COLO668 (cell line): ENCODE results near the gene AMDHD2.
A peak's percentile ranks its signal among the peaks of the same experiment; 100 is the strongest.

Experiments
- DNase-seq: peaks from one replicate; lab custom pipeline; 2025; ENCODE audit not compliant: unreplicated experiment; lab: John Stamatoyannopoulos, UW

The AMDHD2 gene

GRCh38 chr16:2498531-2499253 is 21.5 kb upstream of the AMDHD2 start:
- DNase-seq: no peak

GRCh38 chr16:2499454-2499853 is 20.7 kb upstream of the AMDHD2 start:
- no peak for DNase-seq

DNA sequence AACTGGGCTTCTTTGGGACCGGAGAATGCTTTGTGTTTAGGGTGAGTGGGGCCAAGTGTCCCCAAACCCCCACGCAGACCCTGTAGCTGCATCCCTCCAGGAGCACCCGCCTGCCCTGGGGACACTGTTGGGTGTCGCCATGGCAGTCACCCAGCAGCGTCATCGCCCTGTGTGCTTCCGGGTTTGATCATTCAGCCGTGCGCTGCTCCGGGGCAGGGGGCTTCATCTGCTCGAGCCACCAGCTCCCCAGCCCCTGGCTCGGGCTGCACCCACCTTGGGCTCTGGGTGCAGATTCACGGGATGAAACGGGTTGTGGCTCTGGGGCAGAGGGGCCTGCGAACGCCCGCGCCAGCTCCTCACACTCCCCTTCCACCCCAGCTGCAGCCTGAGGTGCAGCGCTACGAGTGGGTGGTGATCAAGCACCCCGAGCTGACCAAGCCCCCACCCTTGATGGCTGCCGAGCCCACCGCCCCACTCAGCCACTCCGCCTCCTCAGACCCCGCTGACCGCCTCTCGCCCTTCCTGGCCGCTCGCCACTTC is 20.2 kb upstream of the AMDHD2 start:
- DNase-seq: no peak

GRCh38 chr16:2500430-2500917 is 19.7 kb upstream of the AMDHD2 start:
- no peak for DNase-seq

- peak; percentile 76 for DNase-seq
These were observed 19.0 kb upstream of the AMDHD2 start for GRCh38 chr16:2500918-2501750.

DNA sequence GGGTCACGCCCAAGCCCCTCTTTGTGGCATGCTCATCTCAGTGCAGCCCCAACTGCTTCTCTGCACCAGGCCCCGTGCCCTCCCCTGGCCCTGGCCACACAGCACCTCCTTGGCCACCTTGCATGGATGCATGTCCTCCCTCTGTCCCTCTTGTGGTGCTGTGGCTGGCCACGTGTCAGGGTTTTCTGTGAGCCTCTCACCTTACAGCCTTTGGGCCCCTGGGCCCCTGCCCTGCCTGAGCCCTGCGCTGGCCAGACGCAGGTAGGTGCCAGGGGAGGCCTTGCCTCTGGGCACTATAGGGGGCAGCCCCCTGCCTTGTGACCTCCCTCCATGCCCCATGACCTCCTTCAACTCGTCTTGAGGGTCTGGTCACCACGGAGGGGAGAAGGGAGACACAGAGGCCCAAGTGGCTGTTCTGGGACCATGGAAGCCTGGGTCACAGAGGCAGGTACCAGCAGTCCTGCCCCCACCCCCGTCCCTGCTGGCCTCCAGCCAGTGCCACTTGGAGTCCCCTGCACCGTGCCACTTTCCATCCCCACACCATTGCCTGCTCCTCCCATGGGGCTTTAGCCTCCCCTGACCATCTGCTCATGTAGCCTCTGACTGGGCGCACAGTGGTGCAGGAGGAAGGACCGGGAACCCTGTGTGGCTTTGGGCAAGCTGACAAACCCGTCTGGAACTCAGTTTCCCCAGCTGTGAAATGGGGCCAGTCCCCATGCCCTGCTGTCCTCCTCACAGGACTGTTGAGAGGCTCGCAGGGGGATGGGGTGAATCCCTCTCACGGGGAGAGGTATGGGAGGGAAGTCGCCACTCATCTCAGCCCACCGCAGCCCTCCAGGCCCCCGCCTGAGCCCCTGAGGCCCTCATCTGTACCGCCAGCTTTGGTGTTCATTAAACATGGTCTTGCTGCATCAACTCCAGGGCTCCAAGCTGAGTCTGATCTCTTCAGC is 17.9 kb upstream of the AMDHD2 start:
- no peak for DNase-seq

DNA sequence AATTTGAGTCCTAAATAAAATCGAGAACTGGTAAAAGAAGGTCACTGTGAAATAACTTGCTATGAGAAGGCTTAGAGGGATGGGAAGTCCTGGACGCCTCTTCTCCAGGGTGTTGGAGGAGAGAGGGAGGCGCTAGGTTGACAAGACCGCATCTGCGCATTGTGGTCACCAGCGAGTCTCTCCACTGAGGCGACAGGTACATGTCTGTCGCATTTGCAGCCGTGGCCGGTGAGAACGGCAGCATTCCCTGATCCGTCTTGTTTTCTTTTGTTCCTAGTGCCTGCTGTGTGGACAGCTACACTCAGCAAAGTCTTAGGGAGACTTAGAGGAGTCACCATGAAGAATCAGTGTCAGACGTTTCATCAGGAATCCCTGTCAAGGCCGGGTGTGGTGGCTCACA is 14.5 kb upstream of the AMDHD2 start:
- no peak for DNase-seq

DNA sequence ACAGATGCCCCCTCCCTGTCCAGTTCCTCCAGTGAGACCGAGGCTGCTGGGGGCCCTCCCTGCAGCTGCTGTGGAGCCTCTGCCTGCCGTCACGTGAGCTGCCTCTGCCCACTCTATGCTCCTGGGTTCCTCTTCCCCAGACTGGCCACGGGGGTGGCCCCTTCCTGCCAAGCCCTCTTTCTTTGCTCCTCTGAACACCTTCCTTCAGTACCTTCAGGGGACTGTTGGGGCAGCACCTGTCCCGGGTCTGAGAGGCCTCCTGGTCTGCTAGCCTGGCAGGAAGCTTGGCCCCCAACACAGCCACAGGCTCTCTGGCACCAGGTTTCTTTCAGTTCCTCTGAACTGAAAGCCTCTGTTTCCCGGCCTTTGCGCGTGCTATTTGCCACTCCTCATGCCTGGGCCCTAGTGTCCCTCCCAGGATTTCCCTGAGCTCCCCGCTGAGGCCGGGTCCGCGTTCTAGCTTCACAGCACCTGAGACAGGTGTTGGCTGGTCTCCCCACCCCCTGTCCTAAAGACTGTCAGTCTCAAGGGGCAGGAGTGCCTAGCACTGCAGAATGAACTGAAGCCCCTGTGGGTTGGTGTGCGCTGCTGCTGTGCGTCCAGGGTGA is 13.0 kb upstream of the AMDHD2 start:
- DNase-seq: no peak

- no peak for DNase-seq
These were observed 12.5 kb upstream of the AMDHD2 start for GRCh38 chr16:2507665-2508064.

DNA sequence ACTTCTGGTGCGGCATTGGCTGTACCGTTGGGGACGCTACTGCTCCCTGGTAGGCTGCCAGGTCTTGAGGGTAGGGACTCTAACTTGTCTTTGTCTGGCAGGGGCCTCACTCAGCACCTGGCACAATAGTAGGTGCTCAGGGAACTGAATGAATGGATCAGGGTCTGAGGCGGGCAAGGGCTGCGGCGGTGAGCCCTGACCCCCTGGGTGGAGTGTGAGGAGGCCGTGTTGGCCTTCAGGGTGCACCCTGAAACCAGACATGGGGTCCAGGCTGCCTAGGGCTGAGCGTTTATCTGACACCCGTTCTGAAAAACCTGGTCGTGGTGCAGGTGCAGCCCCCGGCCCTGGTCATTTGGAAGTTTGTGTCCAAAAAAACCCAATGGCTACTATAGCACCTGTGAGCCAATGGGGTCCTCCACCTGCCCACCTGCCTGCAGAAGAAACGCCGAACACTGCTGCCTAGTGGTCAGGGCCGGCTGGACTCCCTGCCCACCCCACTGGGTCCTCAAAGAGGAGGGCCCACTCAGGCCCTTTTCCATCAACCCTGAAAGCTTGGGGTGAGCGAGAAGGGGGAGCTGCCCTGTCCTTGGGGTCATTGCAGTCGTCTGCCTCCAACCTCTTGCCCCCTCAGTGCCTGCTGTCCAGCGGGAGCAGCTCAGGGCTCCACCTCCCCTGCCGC is 11.3 kb upstream of the AMDHD2 start:
- DNase-seq: no peak

DNA sequence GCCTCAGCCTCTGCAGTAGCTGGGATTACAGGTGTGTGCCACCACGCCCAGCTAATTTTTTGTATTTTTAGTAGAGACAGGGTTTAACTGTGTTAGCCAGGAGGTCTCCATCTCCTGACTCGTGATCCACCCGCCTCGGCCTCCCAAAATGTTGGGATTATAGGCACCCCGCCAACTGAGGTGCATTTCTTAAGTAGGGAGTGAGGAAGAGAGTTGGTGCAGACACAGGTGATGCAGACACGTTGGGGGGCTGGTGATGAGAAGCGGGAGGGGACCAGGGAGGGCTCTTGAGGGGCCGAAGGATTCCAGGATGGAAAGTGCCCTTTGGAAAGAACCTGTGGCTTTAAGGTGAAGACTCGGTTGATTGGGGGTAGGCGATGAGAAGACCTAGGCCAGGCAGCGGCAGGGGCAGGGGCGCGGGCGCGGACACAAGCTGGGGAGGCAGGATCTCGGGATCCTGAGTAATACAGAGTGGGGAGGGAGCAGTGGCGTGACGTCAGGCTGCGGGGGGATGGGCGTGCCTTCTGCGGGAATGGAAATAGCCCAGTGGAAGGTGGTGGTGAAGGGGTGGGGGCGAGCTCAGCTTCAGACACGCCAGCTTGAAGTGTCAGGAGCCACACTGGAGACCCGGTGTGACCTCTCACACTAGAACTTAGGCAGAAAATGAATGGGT is 8.9 kb upstream of the AMDHD2 start:
- DNase-seq: no peak

DNA sequence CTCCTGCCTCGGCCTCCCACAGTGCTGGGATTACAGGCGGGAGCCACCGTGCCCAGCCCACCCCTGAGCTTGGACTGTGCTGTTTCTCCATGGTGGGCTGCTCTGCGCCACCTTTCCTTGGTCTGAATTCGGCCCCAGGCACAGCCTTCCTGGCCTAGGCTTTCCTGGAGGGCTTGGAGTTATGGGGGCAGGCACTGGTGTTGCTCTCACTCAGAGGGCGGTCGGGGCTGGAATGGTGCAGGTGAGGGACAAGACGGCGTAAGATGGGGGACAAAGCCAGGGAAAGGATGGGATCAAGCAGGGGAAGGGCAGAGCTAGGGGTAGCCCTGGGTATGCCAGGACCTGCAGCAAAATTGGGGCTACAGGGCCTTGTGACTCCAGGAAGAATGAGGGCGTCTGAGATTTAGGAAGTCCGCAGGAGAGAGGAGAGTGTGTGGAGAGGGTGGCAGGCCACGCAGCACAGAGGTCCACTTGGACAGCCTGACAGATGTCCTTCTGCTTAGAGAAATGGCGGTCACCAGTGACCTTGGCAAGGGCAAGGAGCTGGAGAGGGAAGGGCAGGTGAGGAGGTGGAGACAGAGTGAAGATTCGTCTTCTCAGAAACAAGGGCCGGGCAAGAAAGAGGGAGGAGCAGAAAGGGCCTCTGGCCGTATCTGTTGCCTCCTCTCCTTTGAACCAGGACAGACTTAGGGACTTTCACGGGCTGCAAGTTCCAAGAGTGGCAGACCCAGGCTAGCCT is 8.0 kb upstream of the AMDHD2 start:
- DNase-seq: no peak

DNA sequence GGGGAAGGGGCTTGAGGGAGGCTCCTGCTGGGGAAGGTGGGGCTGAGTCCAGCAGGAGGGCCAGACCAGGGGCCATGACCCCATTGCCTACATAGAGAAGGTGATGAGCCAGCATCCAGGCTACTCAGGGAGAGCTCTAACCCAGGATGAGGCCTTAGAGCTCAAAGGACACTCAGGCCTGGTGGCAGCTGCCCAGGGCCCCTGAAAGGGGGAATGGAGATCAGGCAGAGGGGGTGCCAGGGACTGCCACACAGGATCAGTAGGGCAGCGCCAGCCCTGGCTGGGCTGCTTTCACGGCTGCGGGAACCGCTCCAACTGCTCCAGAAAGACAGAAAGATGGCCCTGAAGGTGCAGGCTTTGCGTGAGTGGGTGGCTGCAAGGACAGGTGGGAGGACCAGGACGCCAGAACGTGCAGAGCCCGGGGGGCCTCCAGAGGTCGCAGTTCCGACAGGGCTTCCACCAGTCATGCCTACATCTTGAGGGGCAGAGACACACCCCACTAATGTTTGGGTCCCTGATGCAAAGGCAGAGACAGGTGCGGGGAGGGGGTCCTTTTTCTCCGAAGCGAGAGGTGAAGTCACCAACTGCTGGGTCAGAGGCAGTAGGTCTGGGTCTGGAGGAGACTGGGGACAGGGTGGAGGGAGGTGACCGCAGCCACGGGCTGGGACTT is 7.3 kb upstream of the AMDHD2 start:
- peak; percentile 64 for DNase-seq

DNA sequence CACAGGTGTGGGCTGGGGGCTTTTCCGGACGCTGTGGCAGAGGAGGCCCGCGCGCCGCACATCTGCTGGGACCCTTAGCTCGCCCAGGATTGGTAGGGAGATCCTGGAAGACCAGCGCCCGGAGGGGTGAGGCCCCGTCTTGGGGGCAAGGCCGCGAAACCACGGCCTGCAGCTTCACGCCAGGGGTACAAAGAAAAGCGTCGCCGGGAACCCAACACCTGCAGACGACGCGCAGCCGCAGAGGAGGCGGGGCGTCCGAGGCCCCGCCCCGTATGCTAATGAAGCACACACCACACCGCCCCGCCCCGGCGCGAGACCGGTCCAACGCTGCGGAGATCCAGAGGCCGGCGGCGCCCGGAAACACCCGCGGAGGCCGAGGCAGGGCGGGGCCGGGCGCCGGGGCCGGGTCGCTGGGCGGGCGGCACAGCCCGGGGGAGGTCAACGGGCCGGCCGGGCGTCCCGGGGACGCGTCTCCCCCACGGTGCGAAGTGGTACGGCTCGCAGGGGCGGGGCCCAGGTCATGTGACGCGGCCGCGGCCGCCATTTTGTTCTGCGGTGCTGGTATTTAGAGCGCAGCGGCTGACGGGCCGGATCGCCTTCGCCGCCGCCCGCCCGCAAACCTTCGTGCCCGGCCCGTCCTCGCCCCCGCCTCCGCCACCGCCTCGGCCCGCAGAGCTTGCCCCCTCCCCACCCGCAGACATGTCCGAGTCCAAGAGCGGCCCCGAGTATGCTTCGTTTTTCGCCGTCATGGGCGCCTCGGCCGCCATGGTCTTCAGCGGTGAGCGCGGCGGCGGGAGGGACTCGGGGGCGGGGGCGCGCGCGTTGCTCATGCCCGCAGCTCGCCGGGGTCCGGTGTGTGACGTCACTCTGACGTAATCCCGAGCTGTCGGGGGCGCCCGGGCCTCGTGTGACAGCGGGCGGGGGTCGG is 6.5 kb upstream of the AMDHD2 start, which contains the start of gene ATP6V0C:
TSS of gene ATP6V0C (plus strand) at position 548 of the 928 bp plus-strand sequence. CDS start at position 700, 152 bp downstream.
- DNase-seq: peak; percentile 99

DNA sequence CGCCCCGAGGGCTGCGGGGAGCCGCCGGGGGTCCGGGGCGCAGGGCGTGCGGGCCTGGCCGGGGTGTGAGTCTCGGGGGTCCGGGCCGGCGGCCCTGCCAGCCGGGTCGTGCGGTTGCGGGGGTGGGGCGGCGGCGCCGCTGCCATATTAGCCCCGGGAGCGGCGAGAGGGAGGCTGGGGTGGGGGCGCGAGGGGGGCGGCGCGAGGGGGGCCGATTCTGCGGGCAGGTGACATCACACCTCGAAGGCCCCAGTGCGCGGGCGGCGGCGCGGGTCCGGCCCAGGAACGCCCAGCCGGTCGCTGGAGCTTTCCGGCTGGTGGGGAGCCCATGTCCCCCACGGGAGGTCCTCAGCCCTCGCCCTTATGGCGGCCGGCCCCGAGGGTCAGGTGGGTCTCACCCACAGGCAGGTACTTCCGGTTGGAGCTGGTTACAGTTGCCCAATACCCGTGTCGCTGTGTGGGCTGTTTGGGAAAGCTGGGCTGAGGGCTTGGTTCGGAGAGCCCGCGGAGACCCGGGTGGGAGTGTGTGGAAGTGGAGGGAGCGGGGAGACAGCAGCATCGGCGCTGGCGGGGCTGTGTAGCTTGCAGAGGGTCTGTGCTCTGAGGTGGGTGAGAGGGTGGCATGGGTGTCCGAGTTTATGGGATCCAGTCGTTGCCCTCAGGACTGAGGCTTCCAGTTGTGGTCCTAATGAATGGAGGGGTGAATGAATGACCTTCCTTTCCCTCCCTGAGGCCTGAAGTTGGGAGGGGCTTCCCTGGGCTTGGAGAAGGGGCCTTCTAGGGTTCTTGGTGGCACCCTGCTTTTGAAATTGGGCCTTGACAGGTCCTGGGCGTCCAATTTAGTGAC is 5.6 kb upstream of the AMDHD2 start:
- DNase-seq: peak; percentile 42
